GM13977 (cell line): ENCODE measurements around the gene HTT-AS.
A peak's percentile ranks its signal among the peaks of the same experiment; 100 is the strongest.

Experiments
- DNase-seq: peaks from one replicate; pipeline ENCODE4 v3.0.0; 2012; ENCODE audit warnings: low spot score
- in situ Hi-C: fragments of 300-500 bp; cut with MboI; formaldehyde crosslinking; loops from one replicate; pipeline ENCODE4 v1.12.0; 2022; ENCODE audit warnings: low sequenced_read_pairs, low pct_unique_long_range_greater_than_20kb, mixed read lengths, inconsistent platforms; ENCODE audit not compliant: unreplicated experiment
- TF ChIP-seq, protein P1 (sequence below): IDR thresholded peaks from 2 replicates; pipeline ENCODE4 v1.5.1; 2012; ENCODE audit warnings: mild to moderate bottlenecking, control low read depth; ENCODE audit not compliant: insufficient read depth; ENCODE audit errors: extremely low read depth, missing control alignments

Gene HTT-AS

DNA sequence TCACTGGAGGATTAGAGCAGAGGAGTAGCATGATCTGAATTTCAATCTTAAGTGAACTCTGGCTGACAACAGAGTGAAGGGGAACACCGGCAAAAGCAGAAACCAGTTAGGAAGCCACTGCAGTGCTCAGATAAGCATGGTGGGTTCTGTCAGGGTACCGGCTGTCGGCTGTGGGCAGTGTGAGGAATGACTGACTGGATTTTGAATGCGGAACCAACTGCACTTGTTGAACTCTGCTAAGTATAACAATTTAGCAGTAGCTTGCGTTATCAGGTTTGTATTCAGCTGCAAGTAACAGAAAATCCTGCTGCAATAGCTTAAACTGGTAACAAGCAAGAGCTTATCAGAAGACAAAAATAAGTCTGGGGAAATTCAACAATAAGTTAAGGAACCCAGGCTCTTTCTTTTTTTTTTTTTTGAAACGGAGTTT is 5.4 kb upstream of the HTT-AS start:
- DNase-seq: no peak
- in situ Hi-C loops: no loop called here
- TF ChIP-seq, protein P1, sequence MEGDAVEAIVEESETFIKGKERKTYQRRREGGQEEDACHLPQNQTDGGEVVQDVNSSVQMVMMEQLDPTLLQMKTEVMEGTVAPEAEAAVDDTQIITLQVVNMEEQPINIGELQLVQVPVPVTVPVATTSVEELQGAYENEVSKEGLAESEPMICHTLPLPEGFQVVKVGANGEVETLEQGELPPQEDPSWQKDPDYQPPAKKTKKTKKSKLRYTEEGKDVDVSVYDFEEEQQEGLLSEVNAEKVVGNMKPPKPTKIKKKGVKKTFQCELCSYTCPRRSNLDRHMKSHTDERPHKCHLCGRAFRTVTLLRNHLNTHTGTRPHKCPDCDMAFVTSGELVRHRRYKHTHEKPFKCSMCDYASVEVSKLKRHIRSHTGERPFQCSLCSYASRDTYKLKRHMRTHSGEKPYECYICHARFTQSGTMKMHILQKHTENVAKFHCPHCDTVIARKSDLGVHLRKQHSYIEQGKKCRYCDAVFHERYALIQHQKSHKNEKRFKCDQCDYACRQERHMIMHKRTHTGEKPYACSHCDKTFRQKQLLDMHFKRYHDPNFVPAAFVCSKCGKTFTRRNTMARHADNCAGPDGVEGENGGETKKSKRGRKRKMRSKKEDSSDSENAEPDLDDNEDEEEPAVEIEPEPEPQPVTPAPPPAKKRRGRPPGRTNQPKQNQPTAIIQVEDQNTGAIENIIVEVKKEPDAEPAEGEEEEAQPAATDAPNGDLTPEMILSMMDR: no peak

GRCh38 chr4:3077796-3078195 is 3.5 kb upstream of the HTT-AS start:
- TF ChIP-seq, protein P1: no peak
- peak; percentile 59 for DNase-seq
- in situ Hi-C loops: no loop called here

DNA sequence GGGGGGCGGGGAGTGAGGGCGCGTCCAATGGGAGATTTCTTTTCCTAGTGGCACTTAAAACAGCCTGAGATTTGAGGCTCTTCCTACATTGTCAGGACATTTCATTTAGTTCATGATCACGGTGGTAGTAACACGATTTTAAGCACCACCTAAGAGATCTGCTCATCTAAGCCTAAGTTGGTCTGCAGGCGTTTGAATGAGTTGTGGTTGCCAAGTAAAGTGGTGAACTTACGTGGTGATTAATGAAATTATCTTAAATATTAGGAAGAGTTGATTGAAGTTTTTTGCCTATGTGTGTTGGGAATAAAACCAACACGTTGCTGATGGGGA is 1.3 kb upstream of the HTT-AS start:
- in situ Hi-C loops: no loop called here
- DNase-seq: no peak
- TF ChIP-seq, protein P1: no peak

DNA sequence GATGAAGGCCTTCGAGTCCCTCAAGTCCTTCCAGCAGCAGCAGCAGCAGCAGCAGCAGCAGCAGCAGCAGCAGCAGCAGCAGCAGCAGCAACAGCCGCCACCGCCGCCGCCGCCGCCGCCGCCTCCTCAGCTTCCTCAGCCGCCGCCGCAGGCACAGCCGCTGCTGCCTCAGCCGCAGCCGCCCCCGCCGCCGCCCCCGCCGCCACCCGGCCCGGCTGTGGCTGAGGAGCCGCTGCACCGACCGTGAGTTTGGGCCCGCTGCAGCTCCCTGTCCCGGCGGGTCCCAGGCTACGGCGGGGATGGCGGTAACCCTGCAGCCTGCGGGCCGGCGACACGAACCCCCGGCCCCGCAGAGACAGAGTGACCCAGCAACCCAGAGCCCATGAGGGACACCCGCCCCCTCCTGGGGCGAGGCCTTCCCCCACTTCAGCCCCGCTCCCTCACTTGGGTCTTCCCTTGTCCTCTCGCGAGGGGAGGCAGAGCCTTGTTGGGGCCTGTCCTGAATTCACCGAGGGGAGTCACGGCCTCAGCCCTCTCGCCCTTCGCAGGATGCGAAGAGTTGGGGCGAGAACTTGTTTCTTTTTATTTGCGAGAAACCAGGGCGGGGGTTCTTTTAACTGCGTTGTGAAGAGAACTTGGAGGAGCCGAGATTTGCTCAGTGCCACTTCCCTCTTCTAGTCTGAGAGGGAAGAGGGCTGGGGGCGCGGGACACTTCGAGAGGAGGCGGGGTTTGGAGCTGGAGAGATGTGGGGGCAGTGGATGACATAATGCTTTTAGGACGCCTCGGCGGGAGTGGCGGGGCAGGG is 711 bp upstream of the HTT-AS start:
- in situ Hi-C loops: no loop called here
- DNase-seq: peak; percentile 59
- TF ChIP-seq, protein P1: no peak

DNA sequence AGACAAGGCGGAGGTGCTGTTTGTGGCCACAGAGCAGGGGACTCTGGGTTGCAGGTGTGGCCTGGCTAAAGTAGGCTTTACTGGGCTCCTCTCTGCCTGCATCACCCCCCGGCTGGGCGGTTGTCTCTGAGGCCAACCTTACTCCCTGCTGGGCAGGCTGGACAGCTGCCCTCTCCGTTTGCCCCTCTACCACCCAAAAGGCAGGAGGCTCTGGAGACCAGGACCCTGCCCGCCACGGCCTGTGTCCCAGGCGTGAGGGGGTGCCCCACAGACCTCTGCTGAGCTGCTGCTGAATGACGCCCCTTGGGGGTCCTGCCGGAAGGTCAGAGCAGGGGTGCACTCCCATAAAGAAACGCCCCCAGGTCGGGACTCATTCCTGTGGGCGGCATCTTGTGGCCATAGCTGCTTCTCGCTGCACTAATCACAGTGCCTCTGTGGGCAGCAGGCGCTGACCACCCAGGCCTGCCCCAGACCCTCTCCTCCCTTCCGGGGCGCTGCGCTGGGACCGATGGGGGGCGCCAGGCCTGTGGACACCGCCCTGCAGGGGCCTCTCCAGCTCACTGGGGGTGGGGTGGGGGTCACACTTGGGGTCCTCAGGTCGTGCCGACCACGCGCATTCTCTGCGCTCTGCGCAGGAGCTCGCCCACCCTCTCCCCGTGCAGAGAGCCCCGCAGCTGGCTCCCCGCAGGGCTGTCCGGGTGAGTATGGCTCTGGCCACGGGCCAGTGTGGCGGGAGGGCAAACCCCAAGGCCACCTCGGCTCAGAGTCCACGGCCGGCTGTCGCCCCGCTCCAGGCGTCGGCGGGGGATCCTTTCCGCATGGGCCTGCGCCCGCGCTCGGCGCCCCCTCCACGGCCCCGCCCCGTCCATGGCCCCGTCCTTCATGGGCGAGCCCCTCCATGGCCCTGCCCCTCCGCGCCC is 920 bp downstream of the HTT-AS start:
- in situ Hi-C loops: no loop called here
- no peak for DNase-seq
- TF ChIP-seq, protein P1: peak; percentile 37

- TF ChIP-seq, protein P1: no peak
- in situ Hi-C loops: no loop called here
- no peak for DNase-seq
Measured at GRCh38 chr4:3071811-3072210, 2.5 kb downstream of the HTT-AS start.
